ENCODE data around the gene PCSK4.
"Not testable (repeated sequence)": the region's sequence is repeated elsewhere in the genome, so short reads cannot be mapped to it uniquely, and the experiment has no call there.

GRCh38 chr19:1499231-1499630, 9.1 kb upstream of the PCSK4 start:
- TF ChIP-seq ZFP3 (CRISPR knock-in tag; IDR thresholded peaks at IDR 0.05); CSRNP3 (CRISPR knock-in tag; IDR thresholded peaks at IDR 0.05); PATZ1 (CRISPR knock-in tag; IDR thresholded peaks at IDR 0.05; ENCODE audit: borderline replicate concordance); RARB (CRISPR knock-in tag; IDR thresholded peaks at IDR 0.05); CREB5 (CRISPR knock-in tag; IDR thresholded peaks at IDR 0.05; ENCODE audit: low read depth); ZNF565 (CRISPR knock-in tag; conservative IDR thresholded peaks at IDR 0.05; ENCODE audit: low read depth); OSR1 (CRISPR knock-in tag; IDR thresholded peaks at IDR 0.05); GLIS3 (CRISPR knock-in tag; IDR thresholded peaks at IDR 0.05); ARNTL (CRISPR knock-in tag; IDR thresholded peaks at IDR 0.05; ENCODE audit: borderline replicate concordance, low read depth); ZFP30 (CRISPR knock-in tag; IDR thresholded peaks at IDR 0.05); ZNF8 (CRISPR knock-in tag; IDR thresholded peaks at IDR 0.05); ZNF70 (CRISPR knock-in tag; IDR thresholded peaks at IDR 0.05); BACH2 (CRISPR knock-in tag; IDR thresholded peaks at IDR 0.05; ENCODE audit: borderline replicate concordance); TSHZ2 (CRISPR knock-in tag; IDR thresholded peaks at IDR 0.05): not testable (repeated sequence)

Data from SK-N-SH treated with all-trans-retinoic acid at 6 μM for 48 hours (cell line).